Activated CD4-positive, alpha-beta T cell treated with anti-CD3 and anti-CD28 coated beads, Interleukin-10, Interleukin-2, amounts not matched to agents 100 ng/mL and 50 ng/mL, durations not matched to agents 16 hours and 8 hours (primary cell): Measurements from ENCODE around the gene TBC1D5.

Experiments used
- DNase-seq: peaks from one replicate; pipeline ENCODE4 v3.0.0-alpha.2; 2020

Gene TBC1D5

GRCh38 chr3:17456650-17457049 lies 285.8 kb downstream of the TBC1D5 start:
- DNase-seq: no peak

- no peak for DNase-seq
These were observed 286.4 kb downstream of the TBC1D5 start for GRCh38 chr3:17456046-17456445.

- DNase-seq: no peak
These were observed 297.6 kb downstream of the TBC1D5 start for GRCh38 chr3:17444865-17445264.

GRCh38 chr3:17443142-17443541 lies 299.3 kb downstream of the TBC1D5 start:
- no peak for DNase-seq

- no peak for DNase-seq
These were observed 299.9 kb downstream of the TBC1D5 start for GRCh38 chr3:17442332-17443049.

- no peak for DNase-seq
These were observed 308.6 kb downstream of the TBC1D5 start for GRCh38 chr3:17433876-17434275.

- DNase-seq: no peak
These were observed 310.2 kb downstream of the TBC1D5 start for GRCh38 chr3:17432236-17432635.

- DNase-seq: no peak
These were observed 310.9 kb downstream of the TBC1D5 start for GRCh38 chr3:17431484-17432045.

- peak; percentile 4 for DNase-seq
These were observed 311.4 kb downstream of the TBC1D5 start for GRCh38 chr3:17431004-17431403.

GRCh38 chr3:17430582-17430981 lies 311.8 kb downstream of the TBC1D5 start:
- no peak for DNase-seq

GRCh38 chr3:17423786-17424536 lies 318.5 kb downstream of the TBC1D5 start:
- DNase-seq: no peak

- no peak for DNase-seq
These were observed 319.8 kb downstream of the TBC1D5 start for GRCh38 chr3:17422636-17423035.

GRCh38 chr3:17420668-17421067 lies 321.8 kb downstream of the TBC1D5 start:
- no peak for DNase-seq

- peak; percentile 67 for DNase-seq
These were observed 329.4 kb downstream of the TBC1D5 start for GRCh38 chr3:17412950-17413530.

GRCh38 chr3:17411157-17411877 lies 331.1 kb downstream of the TBC1D5 start:
- no peak for DNase-seq

- DNase-seq: no peak
These were observed 334.9 kb downstream of the TBC1D5 start for GRCh38 chr3:17407576-17407975.

- DNase-seq: no peak
These were observed 337.9 kb downstream of the TBC1D5 start for GRCh38 chr3:17404548-17404947.

GRCh38 chr3:17402442-17402841 lies 340.0 kb downstream of the TBC1D5 start:
- no peak for DNase-seq

- no peak for DNase-seq
These were observed 340.5 kb downstream of the TBC1D5 start for GRCh38 chr3:17401912-17402311.

- DNase-seq: no peak
These were observed 342.8 kb downstream of the TBC1D5 start for GRCh38 chr3:17399586-17399985.

- no peak for DNase-seq
These were observed 343.4 kb downstream of the TBC1D5 start for GRCh38 chr3:17398959-17399551.

GRCh38 chr3:17396036-17396435 lies 346.4 kb downstream of the TBC1D5 start:
- no peak for DNase-seq
